T-helper 1 cell (primary cell): ENCODE data around the gene JAKMIP2.

Experiments
- DNase-seq, 5 donors: peaks; one replicate each; pipeline ENCODE4 v3.0.0-alpha.2; 2012 to 2020

The JAKMIP2 gene

GRCh38 chr5:147788023-147788422, 5.5 kb upstream of the JAKMIP2 start:
- DNase-seq: no peak

- no peak for DNase-seq
Measured at GRCh38 chr5:147786142-147786541, 3.6 kb upstream of the JAKMIP2 start.

- no peak for DNase-seq
Measured at GRCh38 chr5:147784146-147784987, 1.8 kb upstream of the JAKMIP2 start.

GRCh38 chr5:147780924-147781573, 1.5 kb downstream of the JAKMIP2 start:
- DNase-seq: no peak

- no peak for DNase-seq
Measured at GRCh38 chr5:147779694-147780093, 2.8 kb downstream of the JAKMIP2 start.

GRCh38 chr5:147776989-147777388, 5.5 kb downstream of the JAKMIP2 start:
- no peak for DNase-seq

GRCh38 chr5:147773587-147773986, 8.9 kb downstream of the JAKMIP2 start:
- DNase-seq: no peak

GRCh38 chr5:147773139-147773538, 9.4 kb downstream of the JAKMIP2 start:
- DNase-seq: no peak

GRCh38 chr5:147767048-147767447, 15.5 kb downstream of the JAKMIP2 start:
- DNase-seq: no peak

GRCh38 chr5:147763791-147764525, 18.6 kb downstream of the JAKMIP2 start:
- no peak for DNase-seq

GRCh38 chr5:147760086-147760875, 22.2 kb downstream of the JAKMIP2 start:
- no peak for DNase-seq

- no peak for DNase-seq
Measured at GRCh38 chr5:147759441-147759840, 23.1 kb downstream of the JAKMIP2 start.

GRCh38 chr5:147756566-147756965, 26.0 kb downstream of the JAKMIP2 start:
- DNase-seq: no peak

GRCh38 chr5:147754372-147755122, 28.0 kb downstream of the JAKMIP2 start:
- no peak for DNase-seq

- no peak for DNase-seq
Measured at GRCh38 chr5:147753765-147754164, 28.8 kb downstream of the JAKMIP2 start.

GRCh38 chr5:147752666-147753290, 29.8 kb downstream of the JAKMIP2 start:
- no peak for DNase-seq

GRCh38 chr5:147752033-147752432, 30.5 kb downstream of the JAKMIP2 start:
- DNase-seq: no peak

- no peak for DNase-seq
Measured at GRCh38 chr5:147751156-147751830, 31.2 kb downstream of the JAKMIP2 start.

- no peak for DNase-seq
Measured at GRCh38 chr5:147750065-147750464, 32.5 kb downstream of the JAKMIP2 start.

- no peak for DNase-seq
Measured at GRCh38 chr5:147748590-147748989, 33.9 kb downstream of the JAKMIP2 start.

- no peak for DNase-seq
Measured at GRCh38 chr5:147746986-147747385, 35.5 kb downstream of the JAKMIP2 start.
